ENCODE data around the gene DNHD1. TPM values are rescaled to one million over a fixed set of nuclear protein-coding genes. Genes with fewer than 3 reads are reported as not detected.

The DNHD1 gene
- total and polyA plus RNA-seq, 2 of the 8 experiments (the other 6 are each of a cell fraction or from before 2014, with no cell fraction given): 5.0 to 6.8 TPM

DNA sequence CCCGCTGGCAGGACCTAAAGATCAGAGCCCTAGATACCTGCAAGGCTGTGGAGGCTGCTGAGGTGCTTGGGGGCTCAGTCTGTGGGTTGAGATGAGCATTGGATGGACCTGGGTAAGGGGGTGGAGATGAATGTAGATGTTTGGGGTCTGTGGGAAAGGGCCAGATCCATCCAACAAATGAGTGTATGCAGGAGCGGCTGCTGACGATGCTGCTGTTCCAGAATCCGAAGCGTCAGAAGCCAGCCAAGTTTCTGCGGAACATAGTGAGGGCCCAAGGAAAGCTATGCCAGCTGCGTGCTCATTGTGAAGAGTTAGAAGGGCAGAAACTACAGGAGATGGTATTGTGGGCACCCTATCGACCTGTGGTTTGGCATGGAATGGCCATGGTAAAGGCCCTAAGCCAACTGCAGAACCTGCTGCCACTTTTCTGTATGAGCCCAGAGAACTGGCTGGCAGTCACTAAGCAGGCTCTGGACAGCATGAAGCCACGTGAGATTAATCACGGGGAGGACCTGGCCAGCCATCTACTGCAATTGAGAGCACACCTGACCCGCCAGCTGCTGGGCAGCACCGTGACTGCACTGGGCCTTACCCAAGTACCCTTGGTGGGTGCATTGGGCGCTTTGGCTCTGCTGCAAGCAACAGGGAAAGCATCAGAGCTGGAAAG, 69.8 kb downstream of the DNHD1 start (continued):
- TF ChIP-seq, protein P1, sequence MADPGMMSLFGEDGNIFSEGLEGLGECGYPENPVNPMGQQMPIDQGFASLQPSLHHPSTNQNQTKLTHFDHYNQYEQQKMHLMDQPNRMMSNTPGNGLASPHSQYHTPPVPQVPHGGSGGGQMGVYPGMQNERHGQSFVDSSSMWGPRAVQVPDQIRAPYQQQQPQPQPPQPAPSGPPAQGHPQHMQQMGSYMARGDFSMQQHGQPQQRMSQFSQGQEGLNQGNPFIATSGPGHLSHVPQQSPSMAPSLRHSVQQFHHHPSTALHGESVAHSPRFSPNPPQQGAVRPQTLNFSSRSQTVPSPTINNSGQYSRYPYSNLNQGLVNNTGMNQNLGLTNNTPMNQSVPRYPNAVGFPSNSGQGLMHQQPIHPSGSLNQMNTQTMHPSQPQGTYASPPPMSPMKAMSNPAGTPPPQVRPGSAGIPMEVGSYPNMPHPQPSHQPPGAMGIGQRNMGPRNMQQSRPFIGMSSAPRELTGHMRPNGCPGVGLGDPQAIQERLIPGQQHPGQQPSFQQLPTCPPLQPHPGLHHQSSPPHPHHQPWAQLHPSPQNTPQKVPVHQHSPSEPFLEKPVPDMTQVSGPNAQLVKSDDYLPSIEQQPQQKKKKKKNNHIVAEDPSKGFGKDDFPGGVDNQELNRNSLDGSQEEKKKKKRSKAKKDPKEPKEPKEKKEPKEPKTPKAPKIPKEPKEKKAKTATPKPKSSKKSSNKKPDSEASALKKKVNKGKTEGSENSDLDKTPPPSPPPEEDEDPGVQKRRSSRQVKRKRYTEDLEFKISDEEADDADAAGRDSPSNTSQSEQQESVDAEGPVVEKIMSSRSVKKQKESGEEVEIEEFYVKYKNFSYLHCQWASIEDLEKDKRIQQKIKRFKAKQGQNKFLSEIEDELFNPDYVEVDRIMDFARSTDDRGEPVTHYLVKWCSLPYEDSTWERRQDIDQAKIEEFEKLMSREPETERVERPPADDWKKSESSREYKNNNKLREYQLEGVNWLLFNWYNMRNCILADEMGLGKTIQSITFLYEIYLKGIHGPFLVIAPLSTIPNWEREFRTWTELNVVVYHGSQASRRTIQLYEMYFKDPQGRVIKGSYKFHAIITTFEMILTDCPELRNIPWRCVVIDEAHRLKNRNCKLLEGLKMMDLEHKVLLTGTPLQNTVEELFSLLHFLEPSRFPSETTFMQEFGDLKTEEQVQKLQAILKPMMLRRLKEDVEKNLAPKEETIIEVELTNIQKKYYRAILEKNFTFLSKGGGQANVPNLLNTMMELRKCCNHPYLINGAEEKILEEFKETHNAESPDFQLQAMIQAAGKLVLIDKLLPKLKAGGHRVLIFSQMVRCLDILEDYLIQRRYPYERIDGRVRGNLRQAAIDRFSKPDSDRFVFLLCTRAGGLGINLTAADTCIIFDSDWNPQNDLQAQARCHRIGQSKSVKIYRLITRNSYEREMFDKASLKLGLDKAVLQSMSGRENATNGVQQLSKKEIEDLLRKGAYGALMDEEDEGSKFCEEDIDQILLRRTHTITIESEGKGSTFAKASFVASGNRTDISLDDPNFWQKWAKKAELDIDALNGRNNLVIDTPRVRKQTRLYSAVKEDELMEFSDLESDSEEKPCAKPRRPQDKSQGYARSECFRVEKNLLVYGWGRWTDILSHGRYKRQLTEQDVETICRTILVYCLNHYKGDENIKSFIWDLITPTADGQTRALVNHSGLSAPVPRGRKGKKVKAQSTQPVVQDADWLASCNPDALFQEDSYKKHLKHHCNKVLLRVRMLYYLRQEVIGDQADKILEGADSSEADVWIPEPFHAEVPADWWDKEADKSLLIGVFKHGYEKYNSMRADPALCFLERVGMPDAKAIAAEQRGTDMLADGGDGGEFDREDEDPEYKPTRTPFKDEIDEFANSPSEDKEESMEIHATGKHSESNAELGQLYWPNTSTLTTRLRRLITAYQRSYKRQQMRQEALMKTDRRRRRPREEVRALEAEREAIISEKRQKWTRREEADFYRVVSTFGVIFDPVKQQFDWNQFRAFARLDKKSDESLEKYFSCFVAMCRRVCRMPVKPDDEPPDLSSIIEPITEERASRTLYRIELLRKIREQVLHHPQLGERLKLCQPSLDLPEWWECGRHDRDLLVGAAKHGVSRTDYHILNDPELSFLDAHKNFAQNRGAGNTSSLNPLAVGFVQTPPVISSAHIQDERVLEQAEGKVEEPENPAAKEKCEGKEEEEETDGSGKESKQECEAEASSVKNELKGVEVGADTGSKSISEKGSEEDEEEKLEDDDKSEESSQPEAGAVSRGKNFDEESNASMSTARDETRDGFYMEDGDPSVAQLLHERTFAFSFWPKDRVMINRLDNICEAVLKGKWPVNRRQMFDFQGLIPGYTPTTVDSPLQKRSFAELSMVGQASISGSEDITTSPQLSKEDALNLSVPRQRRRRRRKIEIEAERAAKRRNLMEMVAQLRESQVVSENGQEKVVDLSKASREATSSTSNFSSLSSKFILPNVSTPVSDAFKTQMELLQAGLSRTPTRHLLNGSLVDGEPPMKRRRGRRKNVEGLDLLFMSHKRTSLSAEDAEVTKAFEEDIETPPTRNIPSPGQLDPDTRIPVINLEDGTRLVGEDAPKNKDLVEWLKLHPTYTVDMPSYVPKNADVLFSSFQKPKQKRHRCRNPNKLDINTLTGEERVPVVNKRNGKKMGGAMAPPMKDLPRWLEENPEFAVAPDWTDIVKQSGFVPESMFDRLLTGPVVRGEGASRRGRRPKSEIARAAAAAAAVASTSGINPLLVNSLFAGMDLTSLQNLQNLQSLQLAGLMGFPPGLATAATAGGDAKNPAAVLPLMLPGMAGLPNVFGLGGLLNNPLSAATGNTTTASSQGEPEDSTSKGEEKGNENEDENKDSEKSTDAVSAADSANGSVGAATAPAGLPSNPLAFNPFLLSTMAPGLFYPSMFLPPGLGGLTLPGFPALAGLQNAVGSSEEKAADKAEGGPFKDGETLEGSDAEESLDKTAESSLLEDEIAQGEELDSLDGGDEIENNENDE (IDR thresholded peaks at IDR 0.05; ENCODE audit: insufficient replicate concordance, low read length): no peak
- TF ChIP-seq JUND (IDR thresholded peaks at IDR 0.05; ENCODE audit: low read length) (no peak), ZNF274 (IDR thresholded peaks at IDR 0.05; ENCODE audit: borderline replicate concordance, extremely low read depth, low read length) (no peak), CREB1 (IDR thresholded peaks at IDR 0.05) (no peak), SIX5 (IDR thresholded peaks at IDR 0.05; ENCODE audit: low read depth, low read length) (no peak)

Measured in H1 (cell line).